Measurements from ENCODE around the gene DEK. TPM values are rescaled to one million over a fixed set of nuclear protein-coding genes. Genes with fewer than 3 reads are reported as not detected.
A peak's percentile ranks its signal among the peaks of the same experiment; 100 is the strongest.

Gene DEK
- polyA plus RNA-seq, 1 of the 3 experiments (the other 2 are of a cell fraction) = 34.2 TPM

DNA sequence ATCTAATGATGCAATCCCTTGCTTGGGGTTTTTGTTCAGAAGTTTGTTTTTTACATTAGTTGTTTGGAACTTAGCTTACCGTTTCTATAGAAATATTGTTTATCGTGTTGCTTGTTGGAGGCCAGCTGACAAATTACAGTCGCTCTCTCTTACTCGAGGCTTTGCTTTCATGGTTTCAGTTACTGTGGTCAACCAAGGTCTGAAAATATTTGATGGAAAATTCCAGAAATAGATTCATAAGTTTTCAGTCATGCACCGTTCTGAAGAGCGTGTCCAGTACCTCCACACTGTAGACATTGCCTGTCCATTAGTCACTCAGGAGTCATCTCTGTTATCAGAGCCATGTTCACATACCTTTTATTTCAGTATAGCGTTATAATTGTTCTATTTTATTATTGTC, 47.9 kb downstream of the DEK start (continued):
- TF ChIP-seq EP300 (IDR thresholded peaks at IDR 0.05; ENCODE audit: borderline replicate concordance in 1 of 2, low read depth in 1 of 2, low read length in 1 of 2) (no peak), TCF12 (IDR thresholded peaks at IDR 0.05) (0 out of 2 replicates have a peak, but pooled peaks have one; percentile 22), ELF1 (IDR thresholded peaks at IDR 0.05) (no peak), FOXM1 (IDR thresholded peaks at IDR 0.05; ENCODE audit: low read depth) (no peak)
- TF ChIP-seq, protein P1, sequence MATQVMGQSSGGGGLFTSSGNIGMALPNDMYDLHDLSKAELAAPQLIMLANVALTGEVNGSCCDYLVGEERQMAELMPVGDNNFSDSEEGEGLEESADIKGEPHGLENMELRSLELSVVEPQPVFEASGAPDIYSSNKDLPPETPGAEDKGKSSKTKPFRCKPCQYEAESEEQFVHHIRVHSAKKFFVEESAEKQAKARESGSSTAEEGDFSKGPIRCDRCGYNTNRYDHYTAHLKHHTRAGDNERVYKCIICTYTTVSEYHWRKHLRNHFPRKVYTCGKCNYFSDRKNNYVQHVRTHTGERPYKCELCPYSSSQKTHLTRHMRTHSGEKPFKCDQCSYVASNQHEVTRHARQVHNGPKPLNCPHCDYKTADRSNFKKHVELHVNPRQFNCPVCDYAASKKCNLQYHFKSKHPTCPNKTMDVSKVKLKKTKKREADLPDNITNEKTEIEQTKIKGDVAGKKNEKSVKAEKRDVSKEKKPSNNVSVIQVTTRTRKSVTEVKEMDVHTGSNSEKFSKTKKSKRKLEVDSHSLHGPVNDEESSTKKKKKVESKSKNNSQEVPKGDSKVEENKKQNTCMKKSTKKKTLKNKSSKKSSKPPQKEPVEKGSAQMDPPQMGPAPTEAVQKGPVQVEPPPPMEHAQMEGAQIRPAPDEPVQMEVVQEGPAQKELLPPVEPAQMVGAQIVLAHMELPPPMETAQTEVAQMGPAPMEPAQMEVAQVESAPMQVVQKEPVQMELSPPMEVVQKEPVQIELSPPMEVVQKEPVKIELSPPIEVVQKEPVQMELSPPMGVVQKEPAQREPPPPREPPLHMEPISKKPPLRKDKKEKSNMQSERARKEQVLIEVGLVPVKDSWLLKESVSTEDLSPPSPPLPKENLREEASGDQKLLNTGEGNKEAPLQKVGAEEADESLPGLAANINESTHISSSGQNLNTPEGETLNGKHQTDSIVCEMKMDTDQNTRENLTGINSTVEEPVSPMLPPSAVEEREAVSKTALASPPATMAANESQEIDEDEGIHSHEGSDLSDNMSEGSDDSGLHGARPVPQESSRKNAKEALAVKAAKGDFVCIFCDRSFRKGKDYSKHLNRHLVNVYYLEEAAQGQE (IDR thresholded peaks at IDR 0.05; ENCODE audit: low read depth, low read length) = no peak

- Histone ChIP-seq H3K4me2 (no peak overlapping the region), H3K4me3 (ENCODE audit: low read depth in 2 of 2, low read length in 1 of 2) (no peak overlapping the region), H3K36me3 (replicated peaks in 1 of 2; ENCODE audit: control insufficient read depth in 1 of 2, insufficient read depth in 2 of 2, low read length in 1 of 2) (peaks cover 2 to 7% of the 10 kb centered on the region in 2 experiments), H3K27me3 (ENCODE audit: insufficient read depth) (no peaks in the 10 kb centered on the region), H2AFZ (ENCODE audit: low read depth) (no peak overlapping the region), H3K79me2 (ENCODE audit: insufficient read depth) (no peaks in the 10 kb centered on the region), H3K4me1 (ENCODE audit: control insufficient read depth in 1 of 2, insufficient read depth in 2 of 2, low read depth in 1 of 2, low read length in 1 of 2) (no peaks in the 10 kb centered on the region), H4K20me1 (ENCODE audit: insufficient read depth) (no peaks in the 10 kb centered on the region), H3K27ac (ENCODE audit: low read depth in 2 of 2, low read length in 1 of 2) (no peak overlapping the region; a peak in 1 of 4 replicates), H3F3A (replicated peaks; ENCODE audit: insufficient read depth) (peaks cover 3% of the 10 kb centered on the region), H3K9me3 (no peaks in the 10 kb centered on the region), H3K9ac (no peak overlapping the region), H3K9me2 (no peaks in the 10 kb centered on the region)
- 72% methylated on average over 7 of the region's 7 CpGs for WGBS (ENCODE audit: low lambda C conversion rate)
- ChIA-PET POLR2A (no interaction called here), CTCF (no interaction called here)
- no peak for DNase-seq
- TF ChIP-seq, protein P2, sequence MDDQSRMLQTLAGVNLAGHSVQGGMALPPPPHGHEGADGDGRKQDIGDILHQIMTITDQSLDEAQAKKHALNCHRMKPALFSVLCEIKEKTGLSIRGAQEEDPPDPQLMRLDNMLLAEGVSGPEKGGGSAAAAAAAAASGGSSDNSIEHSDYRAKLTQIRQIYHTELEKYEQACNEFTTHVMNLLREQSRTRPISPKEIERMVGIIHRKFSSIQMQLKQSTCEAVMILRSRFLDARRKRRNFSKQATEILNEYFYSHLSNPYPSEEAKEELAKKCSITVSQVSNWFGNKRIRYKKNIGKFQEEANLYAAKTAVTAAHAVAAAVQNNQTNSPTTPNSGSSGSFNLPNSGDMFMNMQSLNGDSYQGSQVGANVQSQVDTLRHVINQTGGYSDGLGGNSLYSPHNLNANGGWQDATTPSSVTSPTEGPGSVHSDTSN (IDR thresholded peaks at IDR 0.05) = no peak
- TF ChIP-seq, protein P3, sequence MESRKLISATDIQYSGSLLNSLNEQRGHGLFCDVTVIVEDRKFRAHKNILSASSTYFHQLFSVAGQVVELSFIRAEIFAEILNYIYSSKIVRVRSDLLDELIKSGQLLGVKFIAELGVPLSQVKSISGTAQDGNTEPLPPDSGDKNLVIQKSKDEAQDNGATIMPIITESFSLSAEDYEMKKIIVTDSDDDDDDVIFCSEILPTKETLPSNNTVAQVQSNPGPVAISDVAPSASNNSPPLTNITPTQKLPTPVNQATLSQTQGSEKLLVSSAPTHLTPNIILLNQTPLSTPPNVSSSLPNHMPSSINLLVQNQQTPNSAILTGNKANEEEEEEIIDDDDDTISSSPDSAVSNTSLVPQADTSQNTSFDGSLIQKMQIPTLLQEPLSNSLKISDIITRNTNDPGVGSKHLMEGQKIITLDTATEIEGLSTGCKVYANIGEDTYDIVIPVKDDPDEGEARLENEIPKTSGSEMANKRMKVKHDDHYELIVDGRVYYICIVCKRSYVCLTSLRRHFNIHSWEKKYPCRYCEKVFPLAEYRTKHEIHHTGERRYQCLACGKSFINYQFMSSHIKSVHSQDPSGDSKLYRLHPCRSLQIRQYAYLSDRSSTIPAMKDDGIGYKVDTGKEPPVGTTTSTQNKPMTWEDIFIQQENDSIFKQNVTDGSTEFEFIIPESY (IDR thresholded peaks at IDR 0.05; ENCODE audit: borderline replicate concordance, low read depth) = no peak
- TF ChIP-seq GATA2 (CRISPR knock-in tag; IDR thresholded peaks at IDR 0.05) = no peak
- TF ChIP-seq EP300 (IDR thresholded peaks at IDR 0.05; ENCODE audit: borderline replicate concordance in 1 of 2, low read depth in 1 of 2, low read length in 1 of 2) = no peak
Measured at GRCh38 chr6:18215436-18215835, 48.9 kb downstream of the DEK start.

- no peaks in the 10 kb centered on the region for H3K9me3 ChIP-seq
- CTCF ChIA-PET = no interaction called here
- H3K79me2 ChIP-seq (ENCODE audit: insufficient read depth) = no peaks in the 10 kb centered on the region
- no peak overlapping the region for H3K4me3 ChIP-seq (ENCODE audit: low read depth in 2 of 2, low read length in 1 of 2)
- no peak for DNase-seq
- no peaks in the 10 kb centered on the region for H3K9me2 ChIP-seq
- POLR2A ChIA-PET = interaction anchor here (0.5 kb wide), 1 partner anchor 14 kb away, joined by 3 read pairs; no protein-coding TSS in a partner anchor
- WGBS (ENCODE audit: low lambda C conversion rate) = 95% methylated on average over 4 of the region's 4 CpGs
- H3K4me2 ChIP-seq = no peak overlapping the region
- no peak overlapping the region for H3K9ac ChIP-seq
- no peak overlapping the region for H2AFZ ChIP-seq (ENCODE audit: low read depth)
- peaks cover 3% of the 10 kb centered on the region for H3F3A ChIP-seq (replicated peaks; ENCODE audit: insufficient read depth)
- H3K27me3 ChIP-seq (ENCODE audit: insufficient read depth) = no peaks in the 10 kb centered on the region
- peaks cover 2 to 7% of the 10 kb centered on the region in 2 experiments for H3K36me3 ChIP-seq (replicated peaks in 1 of 2; ENCODE audit: control insufficient read depth in 1 of 2, insufficient read depth in 2 of 2, low read length in 1 of 2)
- no peaks in the 10 kb centered on the region for H4K20me1 ChIP-seq (ENCODE audit: insufficient read depth)
- no peaks in the 10 kb centered on the region for H3K4me1 ChIP-seq (ENCODE audit: control insufficient read depth in 1 of 2, insufficient read depth in 2 of 2, low read depth in 1 of 2, low read length in 1 of 2)
- H3K27ac ChIP-seq (ENCODE audit: low read depth in 2 of 2, low read length in 1 of 2) = no peak overlapping the region
- TF ChIP-seq RFX5 (IDR thresholded peaks at IDR 0.05; ENCODE audit: low read length) (no peak), CHD2 (IDR thresholded peaks at IDR 0.05; ENCODE audit: low read length, partially characterized antibody) (no peak), RXRA (IDR thresholded peaks at IDR 0.05; ENCODE audit: borderline replicate concordance, low read depth) (no peak), CTCF (IDR thresholded peaks at IDR 0.05) (no peak), USF1 (IDR thresholded peaks at IDR 0.05; ENCODE audit: borderline replicate concordance, low read depth) (no peak), FOSL2 (IDR thresholded peaks at IDR 0.05; ENCODE audit: borderline replicate concordance, low read depth) (no peak), FOXJ3 (CRISPR knock-in tag; IDR thresholded peaks at IDR 0.05) (no peak)
- TF ChIP-seq, protein P2 (IDR thresholded peaks at IDR 0.05) = no peak
Measured at GRCh38 chr6:18214003-18214402, 50.3 kb downstream of the DEK start.

Measured in SK-N-SH (cell line).